Memory B cell (primary cell): Measurements from ENCODE around the gene SRPK2.
"Not testable (repeated sequence)": the region's sequence is repeated elsewhere in the genome, so short reads cannot be mapped to it uniquely, and the experiment has no call there.

ENCODE experiments used
- ATAC-seq: fragments of 150-1000 bp; cut with Tn5 transposase; 2 replicates; pipeline ENCODE4 v1.10.0; 2021; ENCODE audit warnings: low read depth, mild to moderate bottlenecking, moderate library complexity
- DNase-seq, 2 donors: peaks; one replicate each; pipeline ENCODE4 v3.0.0; 2022; ENCODE audit warnings: low spot score in 2 of 2
- H3K27ac Mint-ChIP-seq: one replicate; pipeline ENCODE4 v1.8.0; 2022; ENCODE audit warnings: mild to moderate bottlenecking, moderate library complexity, mixed read lengths
- H3K27me3 Mint-ChIP-seq: one replicate; pipeline ENCODE4 v1.8.0; 2022; ENCODE audit warnings: mixed read lengths
- H3K36me3 Mint-ChIP-seq: one replicate; pipeline ENCODE4 v1.8.0; 2022; ENCODE audit warnings: mild to moderate bottlenecking, mixed read lengths
- H3K4me1 Mint-ChIP-seq: one replicate; pipeline ENCODE4 v1.8.0; 2022; ENCODE audit warnings: mixed read lengths
- H3K4me3 Mint-ChIP-seq: one replicate; pipeline ENCODE4 v1.8.0; 2022; ENCODE audit warnings: mild to moderate bottlenecking, moderate library complexity, mixed read lengths
- H3K9me3 Mint-ChIP-seq: one replicate; pipeline ENCODE4 v1.8.0; 2022; ENCODE audit warnings: mixed read lengths

SRPK2 gene

DNA sequence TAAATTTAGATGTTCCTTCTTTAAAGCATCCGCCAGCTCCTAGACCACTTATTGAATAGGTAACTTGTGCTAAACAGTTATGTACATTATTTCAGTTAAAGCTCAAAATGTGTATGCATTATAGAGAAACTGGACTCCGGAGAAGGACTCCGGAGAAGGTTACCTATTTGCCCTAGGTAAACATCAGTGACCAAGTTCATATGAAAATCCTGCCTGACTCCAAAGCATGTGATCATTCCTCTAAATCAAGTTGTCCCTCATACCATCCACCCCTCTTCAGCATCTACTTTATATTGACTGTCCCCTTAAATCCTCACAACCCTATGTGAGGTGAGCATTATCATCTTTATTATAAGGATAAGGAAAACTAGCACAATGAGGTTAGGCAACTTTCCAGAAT is 147.5 kb downstream of the SRPK2 start:
- DNase-seq (no peak), ATAC-seq (no peak)
- Mint-ChIP-seq H3K4me3 (no peak overlapping the region), H3K36me3 (no peaks in the 10 kb centered on the region), H3K27me3 (no peaks in the 10 kb centered on the region), H3K27ac (no peak overlapping the region), H3K4me1 (peaks cover 40% of the 10 kb centered on the region), H3K9me3 (no peaks in the 10 kb centered on the region)

- DNase-seq (no peak), ATAC-seq (no peak)
- Mint-ChIP-seq H3K36me3 (peaks cover 4% of the 10 kb centered on the region), H3K9me3 (no peaks in the 10 kb centered on the region), H3K4me3 (no peak overlapping the region), H3K27ac (no peak overlapping the region), H3K27me3 (no peaks in the 10 kb centered on the region), H3K4me1 (peaks cover 48% of the 10 kb centered on the region)
Measured at GRCh38 chr7:105238198-105238765, 150.4 kb downstream of the SRPK2 start.

DNA sequence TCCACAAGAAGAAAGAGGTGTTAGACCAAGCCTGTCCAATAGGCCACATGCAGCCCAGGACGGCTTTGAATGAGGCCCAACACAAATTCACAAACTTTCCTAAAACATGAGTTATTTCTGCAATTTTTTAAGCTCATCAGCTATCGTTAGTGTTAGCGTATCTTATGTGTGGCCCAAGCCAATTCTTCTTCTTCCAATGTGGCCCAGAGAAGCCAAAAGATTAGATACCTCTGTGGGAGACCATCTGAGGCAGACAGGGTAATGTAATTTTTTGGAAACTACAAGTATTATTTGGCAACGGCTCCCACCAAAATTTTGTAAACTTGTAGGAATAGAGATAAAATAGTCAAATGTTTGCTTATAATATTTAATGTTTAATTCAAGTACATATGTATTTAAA is 153.8 kb downstream of the SRPK2 start:
- Mint-ChIP-seq H3K4me3 (no peak overlapping the region), H3K4me1 (peaks cover 45% of the 10 kb centered on the region), H3K36me3 (peaks cover 19% of the 10 kb centered on the region), H3K27ac (no peak overlapping the region), H3K27me3 (no peaks in the 10 kb centered on the region), H3K9me3 (no peaks in the 10 kb centered on the region)
- no peak for DNase-seq
- ATAC-seq: no peak

DNA sequence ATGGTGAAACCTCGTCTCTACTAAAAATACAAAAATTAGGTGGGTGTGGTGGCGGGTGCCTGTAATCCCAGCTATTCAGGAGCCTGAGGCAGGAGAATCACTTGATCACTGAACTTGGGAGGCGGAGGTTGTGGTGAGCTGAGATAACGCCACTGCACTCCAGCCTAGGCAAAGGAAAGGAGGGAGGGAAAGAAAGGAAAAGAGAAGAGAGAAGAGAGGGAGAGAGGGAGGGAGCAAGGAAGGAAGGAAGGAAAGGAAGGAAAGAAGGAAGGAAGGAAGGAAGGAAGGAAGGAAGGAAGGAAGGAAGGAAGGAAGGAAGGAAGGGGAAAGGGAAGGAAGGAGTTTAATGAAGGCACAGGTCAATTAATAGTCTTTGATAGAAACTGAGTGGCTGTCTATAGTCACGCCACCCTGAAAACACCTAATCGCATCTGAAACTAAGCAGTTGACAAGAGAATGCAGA is 155.9 kb downstream of the SRPK2 start:
- Mint-ChIP-seq H3K4me1 (peaks cover 35% of the 10 kb centered on the region), H3K36me3 (peaks cover 27% of the 10 kb centered on the region), H3K27ac (peak overlapping the region; percentile 12)
- not testable (repeated sequence) for H3K4me3 Mint-ChIP-seq, H3K9me3 Mint-ChIP-seq, H3K27me3 Mint-ChIP-seq, ATAC-seq, DNase-seq

DNA sequence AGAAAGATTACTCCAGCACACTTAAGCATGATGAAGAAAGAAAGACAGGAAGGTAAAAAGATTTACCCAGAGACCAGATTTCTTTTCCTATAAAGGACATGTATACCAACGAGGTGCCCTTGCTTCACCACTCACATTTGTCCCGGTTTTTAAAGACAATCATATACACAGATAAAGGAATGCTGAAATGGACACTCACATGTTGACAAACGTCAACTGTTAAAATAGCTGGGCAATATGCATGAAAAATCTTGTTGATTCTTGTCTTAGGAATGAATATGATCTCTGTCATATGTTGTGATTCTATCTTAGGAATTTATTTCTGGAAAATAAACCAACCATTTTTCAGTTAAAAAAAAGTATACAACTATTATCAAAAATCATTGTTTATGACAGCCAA is 158.2 kb downstream of the SRPK2 start:
- Mint-ChIP-seq H3K27me3 (no peaks in the 10 kb centered on the region), H3K4me1 (peaks cover 23% of the 10 kb centered on the region), H3K9me3 (peaks cover 2% of the 10 kb centered on the region), H3K4me3 (no peak overlapping the region), H3K27ac (peak overlapping the region; percentile 26), H3K36me3 (peaks cover 33% of the 10 kb centered on the region)
- DNase-seq (no peak), ATAC-seq (no peak)

- ATAC-seq (no peak), DNase-seq (no peak)
- Mint-ChIP-seq H3K27me3 (no peaks in the 10 kb centered on the region), H3K36me3 (peaks cover 31% of the 10 kb centered on the region), H3K9me3 (peaks cover 2% of the 10 kb centered on the region), H3K27ac (peak overlapping the region; percentile 26), H3K4me1 (peaks cover 23% of the 10 kb centered on the region), H3K4me3 (no peak overlapping the region)
Measured at GRCh38 chr7:105229641-105230040, 159.1 kb downstream of the SRPK2 start.

DNA sequence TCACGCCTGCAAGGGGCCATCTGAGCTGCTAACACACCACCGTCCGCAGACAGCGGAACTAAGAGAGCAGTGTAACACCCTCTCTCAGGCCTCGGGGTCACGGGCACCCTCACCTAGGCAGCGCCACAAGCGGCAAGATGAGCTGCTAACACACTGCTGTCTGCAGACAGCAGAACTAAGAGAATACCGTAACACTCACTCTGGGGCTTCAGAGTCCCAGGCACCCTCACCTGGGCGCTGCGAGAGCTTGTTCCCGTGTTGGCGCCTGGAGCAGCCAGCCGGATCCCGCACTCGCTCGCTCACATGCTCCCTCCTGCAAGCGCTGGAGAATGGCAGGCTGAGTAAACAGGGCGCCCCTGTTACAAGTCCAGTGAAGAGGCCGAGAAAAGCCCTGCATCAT is 160.2 kb downstream of the SRPK2 start:
- Mint-ChIP-seq H3K27ac (no peak overlapping the region), H3K4me3 (no peak overlapping the region), H3K4me1 (peaks cover 20% of the 10 kb centered on the region), H3K36me3 (peaks cover 29% of the 10 kb centered on the region), H3K9me3 (peaks cover 2% of the 10 kb centered on the region), H3K27me3 (no peaks in the 10 kb centered on the region)
- DNase-seq: no peak
- no peak for ATAC-seq

DNA sequence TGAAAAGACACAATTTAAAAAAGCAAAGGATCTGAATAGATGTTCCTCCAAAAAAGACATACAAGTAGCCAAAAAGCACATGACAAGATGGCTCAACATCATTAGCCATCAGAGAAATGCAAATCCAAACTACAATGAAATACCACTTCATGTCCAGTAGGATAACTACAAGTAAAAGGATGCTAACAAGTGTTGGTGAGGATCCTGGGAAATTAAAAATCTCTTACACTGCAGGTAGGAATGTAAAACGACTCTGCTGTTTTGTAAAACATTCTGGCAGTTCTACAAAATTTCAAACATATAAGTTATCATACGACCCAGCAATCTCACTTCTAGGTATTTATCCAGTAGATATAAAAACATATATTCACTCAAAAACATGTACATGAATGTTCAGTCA is 161.3 kb downstream of the SRPK2 start:
- Mint-ChIP-seq H3K27me3 (no peaks in the 10 kb centered on the region), H3K36me3 (peaks cover 26% of the 10 kb centered on the region), H3K27ac (peak overlapping the region; percentile 32), H3K9me3 (peaks cover 2% of the 10 kb centered on the region), H3K4me3 (no peak overlapping the region), H3K4me1 (peaks cover 17% of the 10 kb centered on the region)
- ATAC-seq: no peak
- no peak for DNase-seq

DNA sequence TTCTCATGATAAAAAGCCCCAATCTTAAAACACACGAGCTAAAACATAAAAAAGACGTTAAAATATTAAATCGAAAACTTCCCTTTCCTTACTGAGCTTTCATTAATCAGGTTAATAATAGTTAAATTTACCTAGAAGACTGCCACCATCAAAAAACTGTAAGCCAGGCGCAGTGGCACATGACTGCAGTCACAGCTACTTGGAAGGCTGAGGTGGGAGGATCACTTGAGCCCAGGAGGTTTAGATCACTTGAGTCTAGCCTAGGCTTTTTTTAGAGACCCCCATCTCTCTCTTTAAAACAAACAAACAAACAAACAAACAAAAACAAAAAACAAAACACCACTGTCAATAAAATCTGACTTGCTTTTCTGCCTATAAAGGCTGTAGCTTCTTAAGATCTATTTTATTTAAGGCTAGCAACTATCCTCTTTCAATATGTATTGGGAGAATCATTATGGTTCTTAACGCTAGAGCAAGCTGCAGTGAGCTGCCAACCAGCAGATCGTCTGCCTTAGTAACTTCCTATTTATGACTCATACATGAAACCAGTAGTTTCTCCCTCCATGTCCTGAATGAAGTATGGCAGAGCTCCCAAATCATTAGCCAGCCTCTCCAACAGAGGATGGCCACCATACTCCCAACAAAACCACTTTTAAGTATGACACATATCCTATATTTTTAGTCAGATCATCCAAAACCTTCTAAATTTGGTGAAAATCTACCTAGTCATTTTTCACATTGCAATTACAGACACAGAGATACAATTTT is 163.7 kb downstream of the SRPK2 start:
- Mint-ChIP-seq H3K9me3 (peaks cover 2% of the 10 kb centered on the region), H3K27ac (peak overlapping the region; percentile 82), H3K4me1 (peaks cover 21% of the 10 kb centered on the region), H3K4me3 (no peak overlapping the region), H3K27me3 (no peaks in the 10 kb centered on the region), H3K36me3 (peaks cover 18% of the 10 kb centered on the region)
- peak; percentile 90 for ATAC-seq
- no peak for DNase-seq

DNA sequence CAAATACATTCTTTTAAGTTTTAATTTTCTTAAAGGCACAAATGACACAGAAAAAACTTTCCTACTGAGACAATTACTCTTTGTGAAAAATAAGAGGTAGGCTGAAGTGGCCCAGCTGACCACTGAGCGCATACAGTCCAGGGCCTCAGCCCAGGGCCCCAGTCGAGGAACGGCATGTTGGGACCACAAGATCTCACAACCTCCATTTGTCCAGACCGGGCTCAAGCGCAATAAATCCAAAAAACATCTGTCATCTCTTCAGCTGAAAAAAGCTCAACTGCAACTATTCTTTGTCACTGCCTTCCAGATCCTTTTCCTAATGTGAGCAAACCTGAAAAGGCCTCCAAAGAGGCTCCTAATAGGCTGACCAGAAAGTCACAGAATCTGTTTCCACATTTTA is 165.8 kb downstream of the SRPK2 start:
- peaks cover 2% of the 10 kb centered on the region for H3K9me3 Mint-ChIP-seq
- DNase-seq (no peak), ATAC-seq (no peak)
- H3K27ac Mint-ChIP-seq: no peak overlapping the region
- no peaks in the 10 kb centered on the region for H3K27me3 Mint-ChIP-seq
- no peak overlapping the region for H3K4me3 Mint-ChIP-seq
- H3K36me3 Mint-ChIP-seq: peaks cover 8% of the 10 kb centered on the region
- H3K4me1 Mint-ChIP-seq: peaks cover 30% of the 10 kb centered on the region

DNA sequence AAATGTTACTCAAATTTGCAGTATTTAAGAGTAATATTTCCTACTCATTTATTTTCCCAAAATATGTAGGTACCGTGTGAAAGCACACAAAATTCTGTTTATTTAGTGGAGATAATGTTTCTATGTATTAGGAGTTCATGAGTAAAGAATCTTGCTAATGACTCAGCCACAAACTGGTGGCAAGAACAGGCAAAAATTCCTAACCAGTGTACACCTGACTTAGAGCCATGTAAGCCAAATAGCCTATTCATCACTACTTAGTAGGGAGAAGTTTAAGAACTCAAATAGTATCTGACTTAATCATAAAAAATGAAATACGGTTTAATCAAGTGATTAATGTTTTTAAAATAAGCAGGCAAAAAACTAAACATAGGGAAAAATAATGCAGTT is 169.0 kb downstream of the SRPK2 start:
- Mint-ChIP-seq H3K36me3 (peaks cover 5% of the 10 kb centered on the region), H3K27me3 (no peaks in the 10 kb centered on the region), H3K9me3 (no peaks in the 10 kb centered on the region), H3K27ac (no peak overlapping the region), H3K4me1 (peaks cover 43% of the 10 kb centered on the region), H3K4me3 (no peak overlapping the region)
- ATAC-seq (no peak), DNase-seq (no peak)

DNA sequence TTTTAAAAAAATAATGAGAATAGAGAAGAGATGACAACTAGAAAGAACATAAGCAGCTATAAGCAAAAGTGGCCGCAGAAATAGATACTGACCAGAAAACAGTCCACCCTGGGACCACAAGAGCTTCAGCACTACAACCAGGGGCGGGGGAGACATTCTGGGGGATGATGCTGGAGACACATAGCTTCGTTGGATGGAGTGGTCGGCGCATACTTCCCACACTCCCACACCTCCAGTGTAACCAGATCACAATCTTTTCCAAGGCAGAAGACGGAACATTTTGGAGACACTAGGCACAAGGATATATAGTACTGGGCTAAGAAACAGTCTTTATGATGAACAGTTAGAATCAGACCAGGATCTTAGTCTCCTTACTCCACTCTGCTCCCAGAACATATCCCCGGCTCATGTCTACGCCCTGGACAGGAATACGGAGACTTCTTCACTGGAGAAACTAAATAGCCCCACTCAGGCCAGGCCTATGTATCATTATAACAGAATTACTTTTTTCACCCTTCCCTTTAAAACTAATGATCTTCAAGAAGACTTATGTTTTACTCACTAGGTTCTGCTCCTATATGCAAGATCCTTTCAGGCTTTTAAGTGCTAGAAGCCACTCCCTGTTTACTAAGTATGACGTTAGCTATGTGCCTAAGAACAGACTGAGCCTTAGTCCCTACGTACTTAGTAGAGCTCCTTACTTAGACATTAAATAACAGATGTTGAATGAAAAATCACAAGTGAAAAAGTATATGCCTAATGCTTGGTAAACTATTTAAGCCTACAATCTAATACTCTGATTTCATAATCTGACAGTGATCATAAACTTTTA is 169.6 kb downstream of the SRPK2 start:
- H3K4me1 Mint-ChIP-seq: peaks cover 44% of the 10 kb centered on the region
- ATAC-seq (no peak), DNase-seq (no peak)
- no peaks in the 10 kb centered on the region for H3K9me3 Mint-ChIP-seq
- H3K36me3 Mint-ChIP-seq: peaks cover 5% of the 10 kb centered on the region
- no peaks in the 10 kb centered on the region for H3K27me3 Mint-ChIP-seq
- no peak overlapping the region for H3K4me3 Mint-ChIP-seq
- no peak overlapping the region for H3K27ac Mint-ChIP-seq

DNA sequence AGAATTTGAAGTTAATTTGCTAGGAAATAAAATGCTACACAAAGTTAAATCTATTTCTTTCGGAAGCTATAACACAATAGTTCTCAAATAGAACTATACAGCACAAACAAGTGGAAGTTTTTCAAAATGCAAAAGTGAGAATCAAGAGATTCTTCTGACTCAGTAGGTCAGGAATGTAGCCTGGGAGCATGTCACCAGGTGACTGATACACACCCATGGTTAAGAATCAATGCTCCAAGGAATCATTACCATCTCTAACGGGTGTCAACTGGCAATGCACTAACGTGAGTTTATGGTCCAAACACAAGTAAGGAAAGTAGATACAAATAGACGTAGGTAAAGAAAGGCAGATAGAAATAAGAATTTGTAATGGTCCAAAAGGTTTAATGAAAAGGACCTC is 170.5 kb downstream of the SRPK2 start:
- no peaks in the 10 kb centered on the region for H3K9me3 Mint-ChIP-seq
- ATAC-seq (no peak), DNase-seq (no peak)
- peaks cover 5% of the 10 kb centered on the region for H3K36me3 Mint-ChIP-seq
- no peak overlapping the region for H3K4me3 Mint-ChIP-seq
- peaks cover 47% of the 10 kb centered on the region for H3K4me1 Mint-ChIP-seq
- H3K27me3 Mint-ChIP-seq: no peaks in the 10 kb centered on the region
- H3K27ac Mint-ChIP-seq: no peak overlapping the region

- ATAC-seq (no peak), DNase-seq (no peak)
- H3K9me3 Mint-ChIP-seq: no peaks in the 10 kb centered on the region
- H3K4me1 Mint-ChIP-seq: peaks cover 56% of the 10 kb centered on the region
- no peaks in the 10 kb centered on the region for H3K27me3 Mint-ChIP-seq
- H3K36me3 Mint-ChIP-seq: peaks cover 5% of the 10 kb centered on the region
- no peak overlapping the region for H3K4me3 Mint-ChIP-seq
- no peak overlapping the region for H3K27ac Mint-ChIP-seq
Measured at GRCh38 chr7:105216786-105217185, 171.9 kb downstream of the SRPK2 start.
